ENCODE data around the gene BTBD18.

The BTBD18 gene

GRCh38 chr11:57776031-57776521 is 24.5 kb upstream of the BTBD18 start:
- no peak for DNase-seq (ENCODE audit: low read depth)

GRCh38 chr11:57775491-57775890 is 23.9 kb upstream of the BTBD18 start:
- DNase-seq (ENCODE audit: low read depth), result no peak

DNA sequence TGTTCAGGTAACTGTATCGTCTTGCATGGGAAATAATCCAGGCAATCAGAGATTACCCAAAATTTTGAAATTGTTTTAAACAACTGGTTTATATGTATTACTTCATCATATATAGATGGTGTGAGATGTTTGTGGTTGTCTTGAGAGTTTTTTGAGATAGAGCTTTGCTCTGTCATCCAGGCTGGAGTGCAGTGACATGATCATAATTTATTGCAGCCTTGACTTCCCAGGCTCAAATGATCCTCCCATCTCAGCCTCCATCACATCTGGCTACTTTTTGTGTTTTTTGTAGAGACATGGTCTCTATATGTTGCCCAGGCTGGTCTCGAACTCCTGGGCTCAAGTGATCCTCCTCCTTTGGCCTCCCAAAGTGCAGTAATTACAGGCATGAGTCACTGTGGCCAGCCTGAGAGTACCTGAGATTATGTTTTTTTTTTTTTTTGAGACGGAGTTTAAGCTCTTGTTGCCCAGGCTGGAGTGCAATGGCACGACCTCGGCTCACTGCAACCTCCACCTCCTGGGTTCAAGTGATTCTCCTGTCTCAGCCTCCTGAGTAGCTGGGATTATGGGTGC is 21.5 kb upstream of the BTBD18 start:
- DNase-seq (ENCODE audit: low read depth), result no peak

- DNase-seq (ENCODE audit: low read depth), result no peak
These were observed 20.9 kb upstream of the BTBD18 start for GRCh38 chr11:57772562-57772961.

GRCh38 chr11:57771365-57771764 is 19.7 kb upstream of the BTBD18 start:
- no peak for DNase-seq (ENCODE audit: low read depth)

- DNase-seq (ENCODE audit: low read depth), result no peak
These were observed 19.2 kb upstream of the BTBD18 start for GRCh38 chr11:57770793-57771192.

GRCh38 chr11:57764972-57765371 is 13.4 kb upstream of the BTBD18 start:
- DNase-seq (ENCODE audit: low read depth), result no peak

DNA sequence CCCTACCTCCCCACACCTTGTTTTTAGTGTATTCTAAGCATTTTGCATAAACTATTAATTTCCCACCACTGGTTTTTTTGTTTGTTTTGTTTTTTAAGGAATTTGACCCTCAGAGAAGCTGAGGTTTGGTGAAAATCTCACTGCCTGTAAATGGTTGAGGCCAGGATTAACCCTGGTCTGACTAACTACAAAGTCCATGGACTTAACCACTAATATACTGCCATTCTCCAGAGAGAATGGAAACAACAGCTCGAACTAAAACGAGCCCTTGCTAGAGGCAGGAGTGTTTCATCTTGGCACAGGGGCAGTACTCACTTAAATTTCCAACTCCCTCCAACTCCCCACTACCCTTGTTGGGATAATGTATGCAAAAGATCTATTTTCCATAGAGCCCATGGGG is 12.9 kb upstream of the BTBD18 start:
- DNase-seq (ENCODE audit: low read depth), result no peak

GRCh38 chr11:57764021-57764420 is 12.4 kb upstream of the BTBD18 start:
- DNase-seq (ENCODE audit: low read depth), result no peak

- DNase-seq (ENCODE audit: low read depth), result no peak
These were observed 11.9 kb upstream of the BTBD18 start for GRCh38 chr11:57763568-57763967.

GRCh38 chr11:57762235-57762861 is 10.7 kb upstream of the BTBD18 start:
- no peak for DNase-seq (ENCODE audit: low read depth)

DNA sequence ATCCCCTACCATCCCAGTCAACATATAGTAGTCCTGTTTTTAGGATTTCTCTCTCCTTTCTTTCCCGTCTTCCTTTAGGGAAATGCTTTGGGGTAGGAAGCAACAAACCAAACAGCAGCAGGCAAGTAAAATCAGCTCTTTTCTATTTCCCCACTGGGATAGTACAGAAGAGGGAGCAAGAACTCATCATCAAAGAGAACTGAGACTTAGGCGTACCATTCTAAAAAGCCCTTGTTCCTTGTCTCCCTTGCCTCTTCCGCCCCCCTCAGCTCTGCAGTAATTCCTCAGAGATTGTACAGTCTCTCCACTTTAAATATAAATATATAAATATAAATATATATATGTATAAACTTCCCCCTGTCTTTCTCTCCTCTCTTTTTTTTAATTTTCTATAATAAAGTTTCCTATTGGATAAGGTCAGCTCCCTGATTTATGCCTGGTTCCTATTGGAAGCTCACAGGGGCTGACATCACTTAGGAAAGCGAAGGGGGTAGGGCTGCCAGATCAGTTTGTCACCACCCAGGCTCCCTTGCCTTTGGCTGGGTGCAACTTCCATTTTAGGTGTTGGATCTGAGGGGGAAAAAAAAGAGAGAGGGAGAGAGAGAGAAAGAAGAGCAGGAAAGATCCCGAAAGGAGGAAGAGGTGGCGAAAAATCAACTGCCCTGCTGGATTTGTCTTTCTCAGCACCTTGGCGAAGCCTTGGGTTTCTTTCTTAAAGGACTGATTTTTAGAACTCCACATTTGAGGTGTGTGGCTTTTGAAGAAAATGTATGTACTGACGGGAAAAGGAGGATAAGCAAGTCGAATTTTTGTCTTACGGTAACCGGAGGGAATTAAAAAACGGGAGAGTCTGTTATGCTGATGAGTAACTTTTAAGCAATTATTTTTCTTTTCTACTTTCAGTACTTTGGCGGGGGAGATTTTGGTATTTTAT is 9.9 kb upstream of the BTBD18 start, which contains the start of gene CTNND1:
Gene CTNND1 (plus strand): TSS at position 502 of the 934 bp plus-strand sequence. CDS start 29,677 bp downstream, outside the sequence.
- DNase-seq (ENCODE audit: low read depth), result no peak

DNA sequence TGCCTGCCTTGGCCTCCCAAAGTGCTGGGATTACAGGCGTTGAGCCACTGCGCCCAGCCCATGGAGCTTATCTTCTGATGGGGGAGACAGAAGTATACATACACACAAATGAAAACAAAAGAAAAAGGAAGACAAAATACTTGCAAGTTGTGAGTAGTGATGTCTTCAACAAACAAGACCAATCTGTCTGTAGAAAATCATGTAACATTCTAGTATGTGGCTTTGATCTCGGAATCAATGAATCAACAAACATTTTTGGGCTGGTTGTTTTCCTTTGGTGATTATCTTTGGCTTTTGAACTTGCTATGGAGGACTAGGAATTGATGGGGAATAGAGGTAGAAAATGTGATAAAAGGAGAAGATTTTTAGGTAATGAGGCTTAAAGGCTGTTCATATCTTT is 6.6 kb upstream of the BTBD18 start:
- DNase-seq (ENCODE audit: low read depth), result no peak

GRCh38 chr11:57752954-57753353 is 1.3 kb upstream of the BTBD18 start:
- DNase-seq (ENCODE audit: low read depth), result no peak

GRCh38 chr11:57751176-57751575 is 443 bp downstream of the BTBD18 start:
- DNase-seq (ENCODE audit: low read depth), result no peak

DNA sequence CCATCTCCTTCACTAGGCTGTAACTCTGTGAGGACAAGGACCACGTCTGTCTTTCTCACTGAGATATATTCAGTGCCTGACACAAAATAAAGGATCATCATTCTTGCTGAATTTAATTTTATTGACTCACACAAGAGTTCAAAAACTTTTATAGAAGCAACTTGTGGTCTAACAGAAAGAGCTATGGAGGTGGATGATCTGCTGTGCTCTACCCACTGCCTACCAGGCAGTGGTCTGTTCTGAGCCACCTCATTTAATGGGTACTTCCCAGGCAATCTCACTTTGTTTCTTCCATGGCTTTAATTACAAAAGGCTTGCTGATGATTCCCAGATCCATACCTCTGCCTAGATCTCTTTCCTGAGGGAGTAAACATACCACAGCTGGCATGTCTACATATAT is 4.7 kb downstream of the BTBD18 start:
- DNase-seq (ENCODE audit: low read depth), result no peak

- no peak for DNase-seq (ENCODE audit: low read depth)
These were observed 6.4 kb downstream of the BTBD18 start for GRCh38 chr11:57745206-57745605.

DNA sequence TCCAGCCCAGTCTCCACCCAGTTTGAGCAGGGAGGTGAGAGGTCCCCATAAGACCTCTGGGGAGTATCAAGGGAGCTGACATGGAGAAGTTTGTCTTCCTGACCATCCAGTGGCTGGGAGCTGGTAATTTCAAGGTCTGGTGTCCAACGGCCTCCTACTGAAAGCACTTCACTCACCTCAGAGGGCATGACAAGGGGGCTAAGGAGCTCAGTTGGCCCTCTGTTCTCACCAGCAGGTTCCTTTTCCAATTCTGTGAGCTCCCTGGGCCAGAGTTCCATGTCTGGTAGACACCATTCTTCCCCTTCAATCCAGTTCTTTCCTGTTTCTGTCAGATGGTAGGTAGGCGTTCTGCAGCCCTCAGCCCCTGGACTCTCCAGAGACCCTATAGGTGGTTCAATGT is 7.3 kb downstream of the BTBD18 start:
- no peak for DNase-seq (ENCODE audit: low read depth)

- DNase-seq (ENCODE audit: low read depth), result no peak
These were observed 9.5 kb downstream of the BTBD18 start for GRCh38 chr11:57742087-57742452.

DNA sequence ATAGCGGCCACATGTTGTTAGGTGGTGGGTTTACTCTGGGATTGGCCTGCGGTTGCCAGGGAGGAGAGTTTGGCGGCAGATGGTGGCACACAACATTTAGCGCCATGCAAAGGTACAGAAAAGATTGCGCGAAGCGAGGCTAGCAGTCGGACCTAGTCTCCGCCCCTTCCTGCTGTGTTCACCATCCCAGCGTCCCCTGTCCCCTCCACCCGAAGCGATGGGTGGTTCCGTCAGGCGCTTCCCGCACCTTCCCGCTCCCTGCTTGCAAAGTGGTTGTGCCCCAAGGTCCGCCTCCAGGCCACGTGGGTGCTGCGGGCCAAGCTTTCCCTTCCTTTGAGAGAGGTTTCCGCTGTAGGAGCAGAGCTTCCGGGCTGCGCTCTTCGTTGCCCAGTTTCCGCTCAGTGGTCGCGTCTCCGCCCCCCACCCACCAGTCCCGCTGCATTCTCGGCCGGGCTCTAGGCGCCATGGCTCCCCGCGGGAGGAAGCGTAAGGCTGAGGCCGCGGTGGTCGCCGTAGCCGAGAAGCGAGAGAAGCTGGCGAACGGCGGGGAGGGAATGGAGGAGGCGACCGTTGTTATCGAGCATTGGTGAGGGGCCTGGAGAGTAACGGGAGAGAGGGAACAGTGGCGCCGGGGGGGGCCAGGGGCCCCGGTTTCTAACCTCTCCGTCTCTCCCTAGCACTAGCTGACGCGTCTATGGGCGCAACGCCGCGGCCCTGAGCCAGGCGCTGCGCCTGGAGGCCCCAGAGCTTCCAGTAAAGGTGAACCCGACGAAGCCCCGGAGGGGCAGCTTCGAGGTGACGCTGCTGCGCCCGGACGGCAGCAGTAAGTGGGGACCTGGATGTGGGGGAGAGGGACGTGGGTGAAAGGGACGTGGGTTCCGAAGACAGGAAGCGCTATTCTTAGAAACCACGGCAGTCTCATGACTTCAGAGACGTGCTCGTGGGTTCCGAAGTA is 10.2 kb downstream of the BTBD18 start, which contains the start of gene SELENOH:
Gene SELENOH (plus strand): TSS at position 360 of the 955 bp plus-strand sequence. CDS start 105 bp downstream, at position 465.
- peak; percentile 87 for DNase-seq (ENCODE audit: low read depth)

DNA sequence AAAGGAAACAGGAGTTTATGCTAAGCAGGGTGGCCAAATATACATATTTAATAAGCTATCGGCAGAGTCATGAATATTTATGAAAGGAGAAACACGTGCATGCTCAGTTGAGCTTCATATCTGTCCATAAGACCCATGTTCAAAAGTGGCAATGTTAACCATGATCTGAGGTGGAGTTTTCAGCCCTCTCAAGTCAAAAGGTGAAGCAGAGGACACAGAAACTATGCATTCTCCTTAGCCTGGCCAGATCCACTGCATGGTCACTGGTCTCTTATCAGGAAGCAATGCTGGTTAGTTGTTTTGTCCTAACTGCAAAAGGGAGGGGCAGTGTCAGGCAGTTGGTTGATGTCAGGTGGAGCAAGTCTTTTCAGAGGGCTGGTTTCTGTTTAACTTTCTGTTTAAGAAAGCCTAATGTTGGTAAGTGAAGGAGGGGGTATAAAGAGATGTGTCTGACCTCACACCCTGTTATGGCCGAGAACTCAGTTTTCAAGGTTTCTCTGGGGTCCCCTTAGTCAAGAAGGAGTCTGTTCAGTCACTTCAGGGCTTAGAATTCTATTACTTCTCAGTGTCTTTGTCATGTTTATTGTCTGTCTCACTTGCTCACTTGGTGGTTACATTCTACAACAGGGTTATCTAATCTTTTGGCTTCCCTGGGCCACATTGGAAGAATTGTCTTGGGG is 15.9 kb downstream of the BTBD18 start:
- no peak for DNase-seq (ENCODE audit: low read depth)
